HEK293 (cell line): ENCODE results near the gene ADAM8.

Source experiments
- CTCF ChIA-PET: fragments of 350-600 bp; formaldehyde crosslinking; extraction: SDS; loops from one replicate; lab custom pipeline; 2021; ENCODE audit warnings: antibody characterized with exemption; lab: Yijun Ruan, JAX
- POLR2A ChIA-PET: fragments of 300-600 bp; formaldehyde crosslinking; extraction: SDS; loops from one replicate; lab custom pipeline; 2020; ENCODE audit warnings: antibody characterized with exemption, inconsistent platforms; lab: Yijun Ruan, JAX
- H3K27ac ChIP-seq: fragments of 200-500 bp; sonication (Bioruptor generic); 2 replicates; pipeline ENCODE4 v1.5.1; 2014; ENCODE audit warnings: low read depth, low read length, control low read depth, inconsistent platforms; ENCODE audit errors: extremely low read depth
- H3K36me3 ChIP-seq, 2 experiments: fragments of 200-500 bp in 1 of 2; sonication (Bioruptor generic) in 1 of 2; 1 replicate in 1 of 2; 2 replicates in 1 of 2; pipeline ENCODE4 v1.5.1; 2014 to 2017; ENCODE audit warnings: inconsistent platforms in 2 of 2, low read length in 2 of 2; ENCODE audit not compliant: control insufficient read depth in 2 of 2, insufficient read depth in 1 of 2
- H3K4me1 ChIP-seq: fragments of 200-500 bp; sonication (Bioruptor generic); 2 replicates; pipeline ENCODE4 v1.5.1; 2014; ENCODE audit warnings: mild to moderate bottlenecking, low read length, inconsistent platforms; ENCODE audit not compliant: control insufficient read depth, insufficient read depth
- H3K4me3 ChIP-seq: 2 replicates; pipeline ENCODE4 v1.5.1; 2011; ENCODE audit warnings: low read depth, mild to moderate bottlenecking, control low read depth, low read length, moderate library complexity
- H3K9me3 ChIP-seq: fragments of 200-500 bp; sonication (Bioruptor generic); 2 replicates; pipeline ENCODE4 v1.5.1; 2014; ENCODE audit warnings: low read depth, low read length, inconsistent platforms; ENCODE audit not compliant: control insufficient read depth, insufficient read depth
- GFI1B ChIP-seq: fragments of 450-650 bp; formaldehyde crosslinking; IDR thresholded peaks from 2 replicates; pipeline ENCODE4 v1.5.1; 2016; ENCODE audit warnings: missing biosample characterization, missing genetic modification characterization
- KLF1 ChIP-seq: fragments of 450-650 bp; formaldehyde crosslinking; IDR thresholded peaks from 2 replicates; pipeline ENCODE4 v1.5.1; 2016; ENCODE audit warnings: missing biosample characterization, missing genetic modification characterization
- KLF9 ChIP-seq: fragments of 450-650 bp; formaldehyde crosslinking; IDR thresholded peaks from 2 replicates; pipeline ENCODE4 v1.5.1; 2016; ENCODE audit warnings: missing biosample characterization, missing genetic modification characterization, low read depth
- MEIS1 ChIP-seq: sonication (generic); formaldehyde crosslinking; IDR thresholded peaks from 2 replicates; pipeline ENCODE4 v1.8.1; 2022; ENCODE audit warnings: missing genetic modification reagents, mild to moderate bottlenecking, borderline replicate concordance
- PRDM1 ChIP-seq: fragments of 450-650 bp; formaldehyde crosslinking; IDR thresholded peaks from 2 replicates; pipeline ENCODE4; 2016; ENCODE audit warnings: missing biosample characterization, missing genetic modification characterization
- ZNF16 ChIP-seq: fragments of 450-650 bp; formaldehyde crosslinking; IDR thresholded peaks from 2 replicates; pipeline ENCODE4 v1.5.1; 2016; ENCODE audit warnings: low read depth, missing biosample characterization, missing genetic modification characterization
- ZNF18 ChIP-seq: fragments of 450-650 bp; formaldehyde crosslinking; IDR thresholded peaks from 2 replicates; pipeline ENCODE4 v1.5.1; 2016; ENCODE audit warnings: missing biosample characterization, missing genetic modification characterization
- ZNF248 ChIP-seq: fragments of 450-650 bp; formaldehyde crosslinking; IDR thresholded peaks from 2 replicates; pipeline ENCODE4 v1.5.1; 2017; ENCODE audit warnings: missing biosample characterization, missing genetic modification characterization
- ZNF571 ChIP-seq: fragments of 450-650 bp; formaldehyde crosslinking; IDR thresholded peaks from 2 replicates; pipeline ENCODE4 v1.5.0; 2017; ENCODE audit warnings: missing biosample characterization, missing genetic modification characterization
- ZNF610 ChIP-seq: fragments of 450-650 bp; formaldehyde crosslinking; IDR thresholded peaks from 2 replicates; pipeline ENCODE4 v1.5.1; 2016; ENCODE audit warnings: missing biosample characterization, missing genetic modification characterization, borderline replicate concordance
- ZNF660 ChIP-seq: fragments of 450-650 bp; IDR thresholded peaks from 2 replicates; pipeline ENCODE4 v1.5.1; 2018; ENCODE audit warnings: missing biosample characterization, mild to moderate bottlenecking, missing genetic modification characterization
- ZNF791 ChIP-seq: fragments of 450-650 bp; formaldehyde crosslinking; IDR thresholded peaks from 2 replicates; pipeline ENCODE4 v1.5.1; 2016; ENCODE audit warnings: missing biosample characterization, missing genetic modification characterization
- TF ChIP-seq, protein P1 (sequence below): fragments of 450-650 bp; formaldehyde crosslinking; IDR thresholded peaks from 2 replicates; pipeline ENCODE4 v1.5.1; 2017; ENCODE audit warnings: missing biosample characterization, mild to moderate bottlenecking, missing genetic modification characterization, moderate library complexity
- TF ChIP-seq, protein P2 (sequence below): fragments of 450-650 bp; formaldehyde crosslinking; IDR thresholded peaks from 2 replicates; pipeline ENCODE4 v1.5.1; 2017; ENCODE audit warnings: missing biosample characterization, missing genetic modification characterization
- TF ChIP-seq, protein P3 (sequence below): fragments of 450-650 bp; formaldehyde crosslinking; IDR thresholded peaks from 2 replicates; pipeline ENCODE4 v1.5.1; 2017; ENCODE audit warnings: missing biosample characterization, missing genetic modification characterization
- TF ChIP-seq, protein P4 (sequence below): fragments of 450-650 bp; formaldehyde crosslinking; IDR thresholded peaks from 2 replicates; pipeline ENCODE4 v1.5.1; 2016; ENCODE audit warnings: missing biosample characterization, missing genetic modification characterization
- TF ChIP-seq, protein P5 (sequence below): fragments of 450-650 bp; formaldehyde crosslinking; IDR thresholded peaks from 2 replicates; pipeline ENCODE4 v1.5.1; 2016; ENCODE audit warnings: missing biosample characterization, missing genetic modification characterization
- TF ChIP-seq, protein P6 (sequence below): fragments of 450-650 bp; formaldehyde crosslinking; IDR thresholded peaks from 2 replicates; pipeline ENCODE4 v1.5.1; 2016; ENCODE audit warnings: missing biosample characterization, missing genetic modification characterization
- TF ChIP-seq, protein P7 (sequence below): fragments of 450-650 bp; formaldehyde crosslinking; IDR thresholded peaks from 2 replicates; pipeline ENCODE4 v1.5.1; 2016; ENCODE audit warnings: missing biosample characterization, missing genetic modification characterization

Gene ADAM8

DNA sequence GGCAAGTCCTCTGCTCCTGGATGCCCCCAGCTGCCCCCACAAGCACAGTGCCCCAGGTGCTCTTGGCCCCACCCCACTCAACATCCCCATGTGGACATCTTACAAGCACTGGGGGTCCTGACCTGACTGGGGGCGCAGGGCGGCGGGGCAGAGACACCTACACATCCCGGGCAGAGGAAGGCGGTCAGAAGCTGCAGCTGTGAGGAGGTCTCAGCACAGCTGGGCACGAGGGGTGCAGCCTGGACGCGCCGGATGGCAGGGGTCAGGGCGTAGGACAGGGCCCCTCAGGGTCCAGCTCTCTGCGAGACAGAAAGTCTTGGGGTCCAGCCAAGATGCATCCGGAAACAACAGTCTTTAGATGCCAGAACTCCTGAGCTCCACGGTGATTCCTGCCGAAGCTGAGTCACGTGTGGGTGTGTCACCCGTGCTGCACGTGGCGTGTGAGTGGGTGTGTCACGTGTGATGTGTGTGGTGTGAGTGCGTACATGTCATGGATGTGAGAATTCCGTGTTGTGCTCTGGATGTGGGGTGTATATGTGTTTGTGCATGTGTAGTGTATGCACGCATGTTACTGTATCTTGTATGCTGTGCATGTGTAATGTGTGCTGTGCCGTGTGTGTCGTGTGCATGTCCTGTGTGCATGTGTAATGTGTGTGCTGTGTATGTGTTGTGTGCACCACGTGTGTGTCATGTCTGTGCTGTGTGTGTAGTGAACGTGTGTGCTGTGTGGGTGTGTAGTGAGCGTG is 33.9 kb downstream of the ADAM8 start (continued):
- no peak for TF ChIP-seq ZNF18 (tag by site-specific recombination)
- peak; percentile 26; the same call in 1 of the 2 replicates for TF ChIP-seq KLF1 (tag by site-specific recombination)
- TF ChIP-seq, protein P1, sequence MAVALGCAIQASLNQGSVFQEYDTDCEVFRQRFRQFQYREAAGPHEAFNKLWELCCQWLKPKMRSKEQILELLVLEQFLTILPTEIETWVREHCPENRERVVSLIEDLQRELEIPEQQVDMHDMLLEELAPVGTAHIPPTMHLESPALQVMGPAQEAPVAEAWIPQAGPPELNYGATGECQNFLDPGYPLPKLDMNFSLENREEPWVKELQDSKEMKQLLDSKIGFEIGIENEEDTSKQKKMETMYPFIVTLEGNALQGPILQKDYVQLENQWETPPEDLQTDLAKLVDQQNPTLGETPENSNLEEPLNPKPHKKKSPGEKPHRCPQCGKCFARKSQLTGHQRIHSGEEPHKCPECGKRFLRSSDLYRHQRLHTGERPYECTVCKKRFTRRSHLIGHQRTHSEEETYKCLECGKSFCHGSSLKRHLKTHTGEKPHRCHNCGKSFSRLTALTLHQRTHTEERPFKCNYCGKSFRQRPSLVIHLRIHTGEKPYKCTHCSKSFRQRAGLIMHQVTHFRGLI: no peak
- no peak for TF ChIP-seq ZNF16 (tag by site-specific recombination)
- TF ChIP-seq ZNF791 (tag by site-specific recombination): no peak
- TF ChIP-seq, protein P2, sequence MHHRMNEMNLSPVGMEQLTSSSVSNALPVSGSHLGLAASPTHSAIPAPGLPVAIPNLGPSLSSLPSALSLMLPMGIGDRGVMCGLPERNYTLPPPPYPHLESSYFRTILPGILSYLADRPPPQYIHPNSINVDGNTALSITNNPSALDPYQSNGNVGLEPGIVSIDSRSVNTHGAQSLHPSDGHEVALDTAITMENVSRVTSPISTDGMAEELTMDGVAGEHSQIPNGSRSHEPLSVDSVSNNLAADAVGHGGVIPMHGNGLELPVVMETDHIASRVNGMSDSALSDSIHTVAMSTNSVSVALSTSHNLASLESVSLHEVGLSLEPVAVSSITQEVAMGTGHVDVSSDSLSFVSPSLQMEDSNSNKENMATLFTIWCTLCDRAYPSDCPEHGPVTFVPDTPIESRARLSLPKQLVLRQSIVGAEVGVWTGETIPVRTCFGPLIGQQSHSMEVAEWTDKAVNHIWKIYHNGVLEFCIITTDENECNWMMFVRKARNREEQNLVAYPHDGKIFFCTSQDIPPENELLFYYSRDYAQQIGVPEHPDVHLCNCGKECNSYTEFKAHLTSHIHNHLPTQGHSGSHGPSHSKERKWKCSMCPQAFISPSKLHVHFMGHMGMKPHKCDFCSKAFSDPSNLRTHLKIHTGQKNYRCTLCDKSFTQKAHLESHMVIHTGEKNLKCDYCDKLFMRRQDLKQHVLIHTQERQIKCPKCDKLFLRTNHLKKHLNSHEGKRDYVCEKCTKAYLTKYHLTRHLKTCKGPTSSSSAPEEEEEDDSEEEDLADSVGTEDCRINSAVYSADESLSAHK: no peak
- TF ChIP-seq ZNF660: no peak
- 0 out of 2 replicates have a peak, but pooled peaks have one; percentile 33 for TF ChIP-seq ZNF248 (tag by site-specific recombination)
- TF ChIP-seq MEIS1 (CRISPR knock-in tag): no peak

DNA sequence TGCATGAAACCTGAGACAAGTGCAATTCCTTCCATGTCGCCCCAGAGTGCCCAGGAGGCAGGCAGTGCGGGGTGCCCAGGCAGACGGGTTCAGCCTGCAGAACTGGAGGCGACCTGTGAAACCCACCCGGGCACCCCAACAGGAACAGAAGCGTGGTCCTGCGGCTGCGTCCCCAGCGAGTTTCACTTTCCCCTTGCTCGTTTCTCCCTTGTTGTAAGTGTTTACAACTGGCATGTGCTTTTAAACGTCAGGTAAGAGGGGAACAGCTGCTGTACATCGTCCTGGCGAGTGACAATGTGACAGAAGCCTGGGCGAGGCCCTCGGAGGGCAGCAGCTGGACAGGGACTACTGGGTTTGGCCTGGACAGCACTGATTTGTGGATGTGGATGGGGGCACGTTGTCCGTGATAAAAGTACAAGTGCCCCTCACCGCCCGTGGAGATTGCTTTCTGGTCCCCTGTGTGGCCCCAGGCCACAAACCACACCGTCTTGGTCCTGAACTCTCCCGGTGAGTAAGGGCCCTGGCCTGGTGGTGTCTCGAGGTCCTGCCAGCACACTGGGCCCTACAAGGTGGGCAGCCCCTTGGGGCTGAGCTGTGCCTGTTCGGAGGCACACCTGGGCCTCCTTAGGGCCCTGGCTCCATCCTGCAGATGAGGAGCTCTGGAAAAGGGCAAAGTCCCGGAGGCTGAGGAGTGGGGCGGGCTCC is 35.0 kb downstream of the ADAM8 start:
- POLR2A ChIA-PET: no interaction called here
- Histone ChIP-seq H3K4me3 (no peak overlapping the region), H3K9me3 (no peaks in the 10 kb centered on the region), H3K4me1 (no peaks in the 10 kb centered on the region), H3K27ac (no peak overlapping the region), H3K36me3 (no peaks in the 10 kb centered on the region)
- CTCF ChIA-PET: interaction anchor here (1.0 kb wide), 1 partner anchor 16 kb away, joined by 3 read pairs; no protein-coding TSS in a partner anchor
- TF ChIP-seq, protein P3, sequence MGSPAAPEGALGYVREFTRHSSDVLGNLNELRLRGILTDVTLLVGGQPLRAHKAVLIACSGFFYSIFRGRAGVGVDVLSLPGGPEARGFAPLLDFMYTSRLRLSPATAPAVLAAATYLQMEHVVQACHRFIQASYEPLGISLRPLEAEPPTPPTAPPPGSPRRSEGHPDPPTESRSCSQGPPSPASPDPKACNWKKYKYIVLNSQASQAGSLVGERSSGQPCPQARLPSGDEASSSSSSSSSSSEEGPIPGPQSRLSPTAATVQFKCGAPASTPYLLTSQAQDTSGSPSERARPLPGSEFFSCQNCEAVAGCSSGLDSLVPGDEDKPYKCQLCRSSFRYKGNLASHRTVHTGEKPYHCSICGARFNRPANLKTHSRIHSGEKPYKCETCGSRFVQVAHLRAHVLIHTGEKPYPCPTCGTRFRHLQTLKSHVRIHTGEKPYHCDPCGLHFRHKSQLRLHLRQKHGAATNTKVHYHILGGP (tag by site-specific recombination): no peak
- TF ChIP-seq, protein P4, sequence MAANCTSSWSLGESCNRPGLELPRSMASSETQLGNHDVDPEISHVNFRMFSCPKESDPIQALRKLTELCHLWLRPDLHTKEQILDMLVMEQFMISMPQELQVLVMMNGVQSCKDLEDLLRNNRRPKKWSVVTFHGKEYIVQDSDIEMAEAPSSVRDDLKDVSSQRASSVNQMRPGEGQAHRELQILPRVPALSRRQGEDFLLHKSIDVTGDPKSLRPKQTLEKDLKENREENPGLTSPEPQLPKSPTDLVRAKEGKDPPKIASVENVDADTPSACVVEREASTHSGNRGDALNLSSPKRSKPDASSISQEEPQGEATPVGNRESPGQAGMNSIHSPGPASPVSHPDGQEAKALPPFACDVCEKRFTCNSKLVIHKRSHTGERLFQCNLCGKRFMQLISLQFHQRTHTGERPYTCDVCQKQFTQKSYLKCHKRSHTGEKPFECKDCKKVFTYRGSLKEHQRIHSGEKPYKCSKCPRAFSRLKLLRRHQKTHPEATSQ (tag by site-specific recombination): no peak
- TF ChIP-seq, protein P5, sequence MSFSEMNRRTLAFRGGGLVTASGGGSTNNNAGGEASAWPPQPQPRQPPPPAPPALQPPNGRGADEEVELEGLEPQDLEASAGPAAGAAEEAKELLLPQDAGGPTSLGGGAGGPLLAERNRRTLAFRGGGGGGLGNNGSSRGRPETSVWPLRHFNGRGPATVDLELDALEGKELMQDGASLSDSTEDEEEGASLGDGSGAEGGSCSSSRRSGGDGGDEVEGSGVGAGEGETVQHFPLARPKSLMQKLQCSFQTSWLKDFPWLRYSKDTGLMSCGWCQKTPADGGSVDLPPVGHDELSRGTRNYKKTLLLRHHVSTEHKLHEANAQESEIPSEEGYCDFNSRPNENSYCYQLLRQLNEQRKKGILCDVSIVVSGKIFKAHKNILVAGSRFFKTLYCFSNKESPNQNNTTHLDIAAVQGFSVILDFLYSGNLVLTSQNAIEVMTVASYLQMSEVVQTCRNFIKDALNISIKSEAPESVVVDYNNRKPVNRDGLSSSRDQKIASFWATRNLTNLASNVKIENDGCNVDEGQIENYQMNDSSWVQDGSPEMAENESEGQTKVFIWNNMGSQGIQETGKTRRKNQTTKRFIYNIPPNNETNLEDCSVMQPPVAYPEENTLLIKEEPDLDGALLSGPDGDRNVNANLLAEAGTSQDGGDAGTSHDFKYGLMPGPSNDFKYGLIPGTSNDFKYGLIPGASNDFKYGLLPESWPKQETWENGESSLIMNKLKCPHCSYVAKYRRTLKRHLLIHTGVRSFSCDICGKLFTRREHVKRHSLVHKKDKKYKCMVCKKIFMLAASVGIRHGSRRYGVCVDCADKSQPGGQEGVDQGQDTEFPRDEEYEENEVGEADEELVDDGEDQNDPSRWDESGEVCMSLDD (tag by site-specific recombination): no peak
- TF ChIP-seq KLF9: no peak
- TF ChIP-seq PRDM1 (tag by site-specific recombination): no peak
- TF ChIP-seq ZNF571 (tag by site-specific recombination): no peak
- TF ChIP-seq, protein P6, sequence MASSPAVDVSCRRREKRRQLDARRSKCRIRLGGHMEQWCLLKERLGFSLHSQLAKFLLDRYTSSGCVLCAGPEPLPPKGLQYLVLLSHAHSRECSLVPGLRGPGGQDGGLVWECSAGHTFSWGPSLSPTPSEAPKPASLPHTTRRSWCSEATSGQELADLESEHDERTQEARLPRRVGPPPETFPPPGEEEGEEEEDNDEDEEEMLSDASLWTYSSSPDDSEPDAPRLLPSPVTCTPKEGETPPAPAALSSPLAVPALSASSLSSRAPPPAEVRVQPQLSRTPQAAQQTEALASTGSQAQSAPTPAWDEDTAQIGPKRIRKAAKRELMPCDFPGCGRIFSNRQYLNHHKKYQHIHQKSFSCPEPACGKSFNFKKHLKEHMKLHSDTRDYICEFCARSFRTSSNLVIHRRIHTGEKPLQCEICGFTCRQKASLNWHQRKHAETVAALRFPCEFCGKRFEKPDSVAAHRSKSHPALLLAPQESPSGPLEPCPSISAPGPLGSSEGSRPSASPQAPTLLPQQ (tag by site-specific recombination): no peak
- no peak for TF ChIP-seq ZNF610 (tag by site-specific recombination)
- TF ChIP-seq GFI1B (tag by site-specific recombination): no peak
- TF ChIP-seq, protein P7, sequence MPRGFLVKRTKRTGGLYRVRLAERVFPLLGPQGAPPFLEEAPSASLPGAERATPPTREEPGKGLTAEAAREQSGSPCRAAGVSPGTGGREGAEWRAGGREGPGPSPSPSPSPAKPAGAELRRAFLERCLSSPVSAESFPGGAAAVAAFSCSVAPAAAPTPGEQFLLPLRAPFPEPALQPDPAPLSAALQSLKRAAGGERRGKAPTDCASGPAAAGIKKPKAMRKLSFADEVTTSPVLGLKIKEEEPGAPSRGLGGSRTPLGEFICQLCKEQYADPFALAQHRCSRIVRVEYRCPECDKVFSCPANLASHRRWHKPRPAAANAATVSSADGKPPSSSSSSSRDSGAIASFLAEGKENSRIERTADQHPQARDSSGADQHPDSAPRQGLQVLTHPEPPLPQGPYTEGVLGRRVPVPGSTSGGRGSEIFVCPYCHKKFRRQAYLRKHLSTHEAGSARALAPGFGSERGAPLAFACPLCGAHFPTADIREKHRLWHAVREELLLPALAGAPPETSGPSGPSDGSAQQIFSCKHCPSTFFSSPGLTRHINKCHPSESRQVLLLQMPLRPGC (tag by site-specific recombination): no peak
